Measurements from ENCODE around the gene UBD.

DNA sequence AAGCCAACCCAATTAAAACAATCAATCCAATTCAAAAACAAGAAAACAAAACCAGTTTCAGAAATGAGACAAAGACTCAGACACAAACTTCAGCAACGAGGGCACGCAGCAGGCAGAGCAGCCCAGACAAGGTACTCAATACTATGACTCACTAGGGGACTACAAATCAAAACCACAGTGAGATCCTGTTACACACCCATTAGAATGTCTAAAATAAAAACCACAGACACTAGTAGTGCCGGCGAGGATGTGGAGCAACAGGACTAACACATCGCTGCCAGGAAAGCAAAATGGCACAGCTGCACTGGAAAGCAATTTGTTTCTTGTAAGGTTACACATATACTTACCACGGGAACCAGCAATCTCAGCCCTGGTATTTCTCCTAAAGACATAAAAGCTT is 43.4 kb downstream of the UBD start:
- TF ChIP-seq, protein P1, sequence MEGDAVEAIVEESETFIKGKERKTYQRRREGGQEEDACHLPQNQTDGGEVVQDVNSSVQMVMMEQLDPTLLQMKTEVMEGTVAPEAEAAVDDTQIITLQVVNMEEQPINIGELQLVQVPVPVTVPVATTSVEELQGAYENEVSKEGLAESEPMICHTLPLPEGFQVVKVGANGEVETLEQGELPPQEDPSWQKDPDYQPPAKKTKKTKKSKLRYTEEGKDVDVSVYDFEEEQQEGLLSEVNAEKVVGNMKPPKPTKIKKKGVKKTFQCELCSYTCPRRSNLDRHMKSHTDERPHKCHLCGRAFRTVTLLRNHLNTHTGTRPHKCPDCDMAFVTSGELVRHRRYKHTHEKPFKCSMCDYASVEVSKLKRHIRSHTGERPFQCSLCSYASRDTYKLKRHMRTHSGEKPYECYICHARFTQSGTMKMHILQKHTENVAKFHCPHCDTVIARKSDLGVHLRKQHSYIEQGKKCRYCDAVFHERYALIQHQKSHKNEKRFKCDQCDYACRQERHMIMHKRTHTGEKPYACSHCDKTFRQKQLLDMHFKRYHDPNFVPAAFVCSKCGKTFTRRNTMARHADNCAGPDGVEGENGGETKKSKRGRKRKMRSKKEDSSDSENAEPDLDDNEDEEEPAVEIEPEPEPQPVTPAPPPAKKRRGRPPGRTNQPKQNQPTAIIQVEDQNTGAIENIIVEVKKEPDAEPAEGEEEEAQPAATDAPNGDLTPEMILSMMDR (IDR thresholded peaks at IDR 0.05; ENCODE audit: poor library complexity): no peak
- TF ChIP-seq EZH2 (IDR thresholded peaks at IDR 0.05; ENCODE audit: borderline replicate concordance): no peak

Data from hepatocyte (in vitro differentiated cells).